GM12878 (cell line): ENCODE results near the gene OR1I1. TPM values are rescaled to one million over a fixed set of nuclear protein-coding genes. Genes with fewer than 3 reads are reported as not detected.

Experiments
- ATAC-seq: fragments of 200-7000 bp; cut with Tn5 transposase; 3 replicates; pipeline ENCODE4 v1.9.1; 2020; ENCODE audit warnings: mild to moderate bottlenecking, moderate library complexity
- BruUV-seq: library from RNA; stranded (reverse); fragments of 400-500 nt; replicated peaks from 2 replicates; lab custom pipeline; 2021; lab: Mats Ljungman, UMichigan
- CTCF ChIA-PET: fragments of 300-600 bp; sonication (Branson Sonifier 250); formaldehyde crosslinking; extraction: SDS; loops from one replicate; lab custom pipeline; 2021; ENCODE audit warnings: inconsistent platforms; lab: Yijun Ruan, JAX
- POLR2A ChIA-PET: fragments of 350-600 bp; formaldehyde crosslinking; extraction: SDS; loops from one replicate; lab custom pipeline; 2021; ENCODE audit warnings: inconsistent platforms; lab: Charles Lee
- RAD21 ChIA-PET: fragments of 300-600 bp; sonication (Branson Sonifier 250); formaldehyde crosslinking; loops from one replicate; lab custom pipeline; 2023; ENCODE audit warnings: antibody characterized with exemption; ENCODE audit not compliant: unreplicated experiment; lab: Charles Lee
- SMC1A ChIA-PET: fragments of 300-600 bp; sonication (Branson Sonifier 250); formaldehyde crosslinking; loops from one replicate; lab custom pipeline; 2023; ENCODE audit not compliant: unreplicated experiment, uncharacterized antibody; lab: Charles Lee
- DNase-seq: peaks from one replicate; pipeline ENCODE4 v3.0.0-alpha.2; 2011; ENCODE audit warnings: low read depth, low spot score
- FAIRE-seq: peaks from 3 replicates; lab custom pipeline; 2011; peaks lifted over from hg19 to GRCh38; lab: Jason Lieb, UNC
- H2AFZ ChIP-seq: 2 replicates; pipeline ENCODE4 v1.6.0; 2011; ENCODE audit warnings: low read depth, low read length, control low read depth; ENCODE audit not compliant: control insufficient read depth
- H3K27ac ChIP-seq: 2 replicates; pipeline ENCODE4 v1.5.1; 2011; ENCODE audit warnings: control low read depth; ENCODE audit not compliant: control insufficient read depth, insufficient read depth
- H3K27me3 ChIP-seq, 2 experiments: replicated peaks in 1 of 2; 2 replicates each; pipeline versions ENCODE4 v1.6.0 to v1.6.1; 2011; ENCODE audit warnings: low read length in 1 of 2; ENCODE audit not compliant: control insufficient read depth in 2 of 2, insufficient read depth in 2 of 2
- H3K36me3 ChIP-seq, 2 experiments: 2 replicates each; pipeline ENCODE4 v1.5.1; 2011; ENCODE audit warnings: low read length in 1 of 2; ENCODE audit not compliant: control insufficient read depth in 2 of 2, insufficient read depth in 2 of 2
- H3K4me1 ChIP-seq: 2 replicates; pipeline ENCODE4 v1.6.1; 2011; ENCODE audit warnings: mild to moderate bottlenecking, low read length, moderate library complexity, mixed read lengths; ENCODE audit not compliant: control insufficient read depth, insufficient read depth
- H3K4me2 ChIP-seq: 2 replicates; pipeline ENCODE4 v1.6.0; 2011; ENCODE audit warnings: control low read depth; ENCODE audit not compliant: control insufficient read depth, insufficient read depth
- H3K4me3 ChIP-seq: fragments of 200-600 bp; sonication (generic); 2 replicates; pipeline ENCODE4 v1.5.1; 2016
- H3K79me2 ChIP-seq: 2 replicates; pipeline ENCODE4 v1.6.0; 2011; ENCODE audit warnings: low read length; ENCODE audit not compliant: control insufficient read depth, insufficient read depth
- H3K9ac ChIP-seq: 2 replicates; pipeline ENCODE4 v1.8.0; 2011; ENCODE audit warnings: low read length, control low read depth, mixed read lengths; ENCODE audit not compliant: control insufficient read depth, insufficient read depth
- H3K9me3 ChIP-seq: replicated peaks from 3 replicates; pipeline ENCODE4 v1.5.1; 2011; ENCODE audit warnings: mild to moderate bottlenecking, low read length; ENCODE audit not compliant: control insufficient read depth, insufficient read depth
- H4K20me1 ChIP-seq: 2 replicates; pipeline ENCODE4 v1.6.0; 2011; ENCODE audit not compliant: control insufficient read depth, insufficient read depth
- CHD2 ChIP-seq: IDR thresholded peaks from 2 replicates; pipeline ENCODE4 v1.6.1; 2011; ENCODE audit warnings: low read depth, low read length, improper control_type of control experiment, borderline replicate concordance
- HDAC2 ChIP-seq: fragments of 200-600 bp; sonication (generic); IDR thresholded peaks from 2 replicates; pipeline ENCODE4 v1.6.1; 2017
- HDAC6 ChIP-seq: fragments of 200-600 bp; sonication (generic); IDR thresholded peaks from one replicate; pipeline ENCODE4 v1.8.0; 2017; ENCODE audit warnings: antibody characterized with exemption; ENCODE audit not compliant: unreplicated experiment
- PML ChIP-seq: IDR thresholded peaks from 2 replicates; pipeline ENCODE4 v1.6.1; 2012; ENCODE audit warnings: low read length, inconsistent platforms
- RAD21 ChIP-seq: IDR thresholded peaks from 2 replicates; pipeline ENCODE4 v1.6.1; 2011; ENCODE audit warnings: mild to moderate bottlenecking, low read depth, low read length, moderate library complexity; ENCODE audit not compliant: insufficient read depth
- RB1 ChIP-seq: fragments of 450-650 bp; formaldehyde crosslinking; IDR thresholded peaks from 2 replicates; pipeline ENCODE4 v1.6.1; 2017; ENCODE audit warnings: mild to moderate bottlenecking, borderline replicate concordance
- SMARCA5 ChIP-seq: fragments of 450-650 bp; IDR thresholded peaks from 2 replicates; pipeline ENCODE4 v1.6.1; 2017; ENCODE audit warnings: mild to moderate bottlenecking
- SP1 ChIP-seq: IDR thresholded peaks from one replicate; pipeline ENCODE4 v1.6.1; 2011; ENCODE audit warnings: low read depth, low read length
- ZZZ3 ChIP-seq: IDR thresholded peaks from 2 replicates; pipeline ENCODE4 v1.6.1; 2011; ENCODE audit warnings: low read depth; ENCODE audit not compliant: control insufficient read depth, insufficient read length
- WGBS: methylation state at CpG from one replicate; pipeline ENCODE4 v1.1.6; 2016; ENCODE audit warnings: low lambda C conversion rate; ENCODE audit not compliant: insufficient replicate concordance, insufficient coverage; ENCODE audit errors: missing lambda C conversion rate; 5-methylcytosine and 5-hydroxymethylcytosine counted together
- in situ Hi-C: fragments of 300-500 bp; cut with MboI; formaldehyde crosslinking; loops from 9 replicates; pipeline ENCODE4 v1.14.3; 2018; ENCODE audit warnings: mixed read lengths
- intact Hi-C: fragments of 100-400 bp; cut with micrococcal nuclease; formaldehyde crosslinking; loops from one replicate; pipeline ENCODE4 v1.14.2; 2022; ENCODE audit not compliant: unreplicated experiment
- polyA plus RNA-seq, 11 experiments: library from polyadenylated mRNA; depleted of rRNA in 4 of 11; unstranded in 6 of 11; stranded (reverse) in 5 of 11; fragments of >200 nt; fragmentation: Nextera tagmentation in 4 of 11; fragmentation: Illumina TruSeq in 1 of 11; extraction: Ambion mirVana in 4 of 11; extraction: Trizol in 1 of 11; gene quantifications; 1 replicate in 1 of 11; 2 replicates in 10 of 11; pipeline versions ENCODE4 v1.2.1 to v1.2.3, GENCODE V29; 2011 to 2016; ENCODE audit warnings: inconsistent platforms in 2 of 11, missing spikeins in 2 of 11, low read depth in 1 of 11
- total RNA-seq, 4 experiments: library from RNA; depleted of rRNA in 3 of 4; stranded (reverse); fragments of >200 nt in 3 of 4; fragmentation: Illumina TruSeq in 1 of 4; extraction: Trizol in 1 of 4; gene quantifications; 2 replicates each; pipeline versions ENCODE4 v1.2.1 to v1.2.3, GENCODE V29; 2013 to 2021
- TF ChIP-seq, protein P1 (sequence below): IDR thresholded peaks from 2 replicates; pipeline ENCODE4 v1.6.1; 2012; ENCODE audit warnings: improper control_type of control experiment, low read depth, low read length; ENCODE audit not compliant: insufficient replicate concordance
- TF ChIP-seq, protein P2 (sequence below): IDR thresholded peaks from 2 replicates; pipeline ENCODE4 v1.6.1; 2012; ENCODE audit warnings: mild to moderate bottlenecking, low read depth, low read length
- TF ChIP-seq, protein P3 (sequence below): IDR thresholded peaks from 2 replicates; pipeline ENCODE4 v1.6.1; 2011; ENCODE audit warnings: low read depth, mild to moderate bottlenecking, low read length, moderate library complexity, borderline replicate concordance; ENCODE audit errors: extremely low read depth
- TF ChIP-seq, protein P4 (sequence below): fragments of 450-650 bp; IDR thresholded peaks from 2 replicates; pipeline ENCODE4 v1.6.1; 2017; ENCODE audit warnings: mild to moderate bottlenecking

Gene OR1I1
- total and polyA plus RNA-seq, 10 of the 15 experiments (the other 5 are each of a cell fraction or from before 2014, with no cell fraction given) = not detected

DNA sequence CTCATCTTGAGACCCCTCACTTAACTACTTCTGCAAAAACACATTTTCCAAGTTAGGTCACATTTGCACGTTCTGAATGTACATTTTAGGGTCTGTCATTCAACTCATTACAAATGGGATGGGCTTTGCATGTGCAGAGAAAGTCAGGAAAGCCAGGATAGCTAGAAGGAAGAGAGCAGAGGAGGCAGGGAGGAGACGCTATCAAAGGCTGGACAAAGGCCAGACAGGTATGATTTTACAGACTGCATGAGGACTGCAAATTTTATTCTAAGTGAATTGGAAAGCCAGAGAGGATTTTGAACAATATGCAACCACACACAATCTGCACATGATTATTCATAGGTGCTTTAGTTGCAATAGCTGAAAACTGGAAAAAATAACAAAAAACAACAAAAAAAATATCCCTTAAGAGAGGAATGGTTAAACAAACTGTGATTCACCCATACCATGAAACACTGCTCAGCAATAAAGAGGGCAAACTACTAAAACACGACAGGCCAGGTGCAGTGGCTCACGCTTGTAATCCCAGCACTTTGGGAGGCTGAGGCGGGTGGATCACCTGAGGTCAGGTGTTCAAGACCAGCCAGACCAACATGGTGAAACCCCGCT, 46.3 kb downstream of the OR1I1 start:
- Histone ChIP-seq H3K4me1 (peaks cover 6% of the 10 kb centered on the region), H3K27ac (no peak overlapping the region), H3K79me2 (peaks cover 7% of the 10 kb centered on the region), H3K9me3 (no peaks in the 10 kb centered on the region), H3K4me3 (no peak overlapping the region), H3K36me3 (no peaks in the 10 kb centered on the region), H4K20me1 (no peaks in the 10 kb centered on the region), H3K9ac (no peak overlapping the region), H2AFZ (no peak overlapping the region), H3K27me3 (no peaks in the 10 kb centered on the region), H3K4me2 (no peak overlapping the region)
- SMC1A ChIA-PET = no interaction called here
- DNase-seq = no peak
- intact Hi-C loops (no loop called here), in situ Hi-C loops (no loop called here)
- no peak for ATAC-seq
- CTCF ChIA-PET = interaction anchor here (0.7 to 1.0 kb wide), 2 partner anchors 23 to 130 kb away, joined by 3 read pairs; no protein-coding TSS in a partner anchor
- POLR2A ChIA-PET = no interaction called here
- RAD21 ChIA-PET = no interaction called here
- whole genome bisulfite sequencing = 63% methylated on average over 6 of the region's 6 CpGs
- no TSS peak for BruUV-seq
- no peak for FAIRE-seq
- TF ChIP-seq, protein P1, sequence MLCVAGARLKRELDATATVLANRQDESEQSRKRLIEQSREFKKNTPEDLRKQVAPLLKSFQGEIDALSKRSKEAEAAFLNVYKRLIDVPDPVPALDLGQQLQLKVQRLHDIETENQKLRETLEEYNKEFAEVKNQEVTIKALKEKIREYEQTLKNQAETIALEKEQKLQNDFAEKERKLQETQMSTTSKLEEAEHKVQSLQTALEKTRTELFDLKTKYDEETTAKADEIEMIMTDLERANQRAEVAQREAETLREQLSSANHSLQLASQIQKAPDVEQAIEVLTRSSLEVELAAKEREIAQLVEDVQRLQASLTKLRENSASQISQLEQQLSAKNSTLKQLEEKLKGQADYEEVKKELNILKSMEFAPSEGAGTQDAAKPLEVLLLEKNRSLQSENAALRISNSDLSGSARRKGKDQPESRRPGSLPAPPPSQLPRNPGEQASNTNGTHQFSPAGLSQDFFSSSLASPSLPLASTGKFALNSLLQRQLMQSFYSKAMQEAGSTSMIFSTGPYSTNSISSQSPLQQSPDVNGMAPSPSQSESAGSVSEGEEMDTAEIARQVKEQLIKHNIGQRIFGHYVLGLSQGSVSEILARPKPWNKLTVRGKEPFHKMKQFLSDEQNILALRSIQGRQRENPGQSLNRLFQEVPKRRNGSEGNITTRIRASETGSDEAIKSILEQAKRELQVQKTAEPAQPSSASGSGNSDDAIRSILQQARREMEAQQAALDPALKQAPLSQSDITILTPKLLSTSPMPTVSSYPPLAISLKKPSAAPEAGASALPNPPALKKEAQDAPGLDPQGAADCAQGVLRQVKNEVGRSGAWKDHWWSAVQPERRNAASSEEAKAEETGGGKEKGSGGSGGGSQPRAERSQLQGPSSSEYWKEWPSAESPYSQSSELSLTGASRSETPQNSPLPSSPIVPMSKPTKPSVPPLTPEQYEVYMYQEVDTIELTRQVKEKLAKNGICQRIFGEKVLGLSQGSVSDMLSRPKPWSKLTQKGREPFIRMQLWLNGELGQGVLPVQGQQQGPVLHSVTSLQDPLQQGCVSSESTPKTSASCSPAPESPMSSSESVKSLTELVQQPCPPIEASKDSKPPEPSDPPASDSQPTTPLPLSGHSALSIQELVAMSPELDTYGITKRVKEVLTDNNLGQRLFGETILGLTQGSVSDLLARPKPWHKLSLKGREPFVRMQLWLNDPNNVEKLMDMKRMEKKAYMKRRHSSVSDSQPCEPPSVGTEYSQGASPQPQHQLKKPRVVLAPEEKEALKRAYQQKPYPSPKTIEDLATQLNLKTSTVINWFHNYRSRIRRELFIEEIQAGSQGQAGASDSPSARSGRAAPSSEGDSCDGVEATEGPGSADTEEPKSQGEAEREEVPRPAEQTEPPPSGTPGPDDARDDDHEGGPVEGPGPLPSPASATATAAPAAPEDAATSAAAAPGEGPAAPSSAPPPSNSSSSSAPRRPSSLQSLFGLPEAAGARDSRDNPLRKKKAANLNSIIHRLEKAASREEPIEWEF = no peak
- TF ChIP-seq, protein P2, sequence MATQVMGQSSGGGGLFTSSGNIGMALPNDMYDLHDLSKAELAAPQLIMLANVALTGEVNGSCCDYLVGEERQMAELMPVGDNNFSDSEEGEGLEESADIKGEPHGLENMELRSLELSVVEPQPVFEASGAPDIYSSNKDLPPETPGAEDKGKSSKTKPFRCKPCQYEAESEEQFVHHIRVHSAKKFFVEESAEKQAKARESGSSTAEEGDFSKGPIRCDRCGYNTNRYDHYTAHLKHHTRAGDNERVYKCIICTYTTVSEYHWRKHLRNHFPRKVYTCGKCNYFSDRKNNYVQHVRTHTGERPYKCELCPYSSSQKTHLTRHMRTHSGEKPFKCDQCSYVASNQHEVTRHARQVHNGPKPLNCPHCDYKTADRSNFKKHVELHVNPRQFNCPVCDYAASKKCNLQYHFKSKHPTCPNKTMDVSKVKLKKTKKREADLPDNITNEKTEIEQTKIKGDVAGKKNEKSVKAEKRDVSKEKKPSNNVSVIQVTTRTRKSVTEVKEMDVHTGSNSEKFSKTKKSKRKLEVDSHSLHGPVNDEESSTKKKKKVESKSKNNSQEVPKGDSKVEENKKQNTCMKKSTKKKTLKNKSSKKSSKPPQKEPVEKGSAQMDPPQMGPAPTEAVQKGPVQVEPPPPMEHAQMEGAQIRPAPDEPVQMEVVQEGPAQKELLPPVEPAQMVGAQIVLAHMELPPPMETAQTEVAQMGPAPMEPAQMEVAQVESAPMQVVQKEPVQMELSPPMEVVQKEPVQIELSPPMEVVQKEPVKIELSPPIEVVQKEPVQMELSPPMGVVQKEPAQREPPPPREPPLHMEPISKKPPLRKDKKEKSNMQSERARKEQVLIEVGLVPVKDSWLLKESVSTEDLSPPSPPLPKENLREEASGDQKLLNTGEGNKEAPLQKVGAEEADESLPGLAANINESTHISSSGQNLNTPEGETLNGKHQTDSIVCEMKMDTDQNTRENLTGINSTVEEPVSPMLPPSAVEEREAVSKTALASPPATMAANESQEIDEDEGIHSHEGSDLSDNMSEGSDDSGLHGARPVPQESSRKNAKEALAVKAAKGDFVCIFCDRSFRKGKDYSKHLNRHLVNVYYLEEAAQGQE = no peak
- TF ChIP-seq HDAC2 (no peak), PML (no peak), RB1 (no peak), CHD2 (no peak), ZZZ3 (no peak), SP1 (no peak), HDAC6 (no peak), RAD21 (no peak), SMARCA5 (no peak)
- TF ChIP-seq, protein P3, sequence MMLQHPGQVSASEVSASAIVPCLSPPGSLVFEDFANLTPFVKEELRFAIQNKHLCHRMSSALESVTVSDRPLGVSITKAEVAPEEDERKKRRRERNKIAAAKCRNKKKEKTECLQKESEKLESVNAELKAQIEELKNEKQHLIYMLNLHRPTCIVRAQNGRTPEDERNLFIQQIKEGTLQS = no peak
- TF ChIP-seq, protein P4, sequence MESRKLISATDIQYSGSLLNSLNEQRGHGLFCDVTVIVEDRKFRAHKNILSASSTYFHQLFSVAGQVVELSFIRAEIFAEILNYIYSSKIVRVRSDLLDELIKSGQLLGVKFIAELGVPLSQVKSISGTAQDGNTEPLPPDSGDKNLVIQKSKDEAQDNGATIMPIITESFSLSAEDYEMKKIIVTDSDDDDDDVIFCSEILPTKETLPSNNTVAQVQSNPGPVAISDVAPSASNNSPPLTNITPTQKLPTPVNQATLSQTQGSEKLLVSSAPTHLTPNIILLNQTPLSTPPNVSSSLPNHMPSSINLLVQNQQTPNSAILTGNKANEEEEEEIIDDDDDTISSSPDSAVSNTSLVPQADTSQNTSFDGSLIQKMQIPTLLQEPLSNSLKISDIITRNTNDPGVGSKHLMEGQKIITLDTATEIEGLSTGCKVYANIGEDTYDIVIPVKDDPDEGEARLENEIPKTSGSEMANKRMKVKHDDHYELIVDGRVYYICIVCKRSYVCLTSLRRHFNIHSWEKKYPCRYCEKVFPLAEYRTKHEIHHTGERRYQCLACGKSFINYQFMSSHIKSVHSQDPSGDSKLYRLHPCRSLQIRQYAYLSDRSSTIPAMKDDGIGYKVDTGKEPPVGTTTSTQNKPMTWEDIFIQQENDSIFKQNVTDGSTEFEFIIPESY = no peak
